Sigmoid colon (tissue), 7 donors: ENCODE data around the gene TNK2. TPM values are rescaled to one million over a fixed set of nuclear protein-coding genes. Genes with fewer than 3 reads are reported as not detected.
"Not testable (repeated sequence)": the region's sequence is repeated elsewhere in the genome, so short reads cannot be mapped to it uniquely, and the experiment has no call there.

ENCODE experiments used
- DNase-seq: peaks from one replicate; pipeline ENCODE4 v3.0.0-alpha.2; 2019
- H3K27ac ChIP-seq, 4 donors: fragments of 200-600 bp; sonication (generic); one replicate each; pipeline ENCODE4 v1.5.1; 2016 to 2019; ENCODE audit warnings: mild to moderate bottlenecking in 1 of 4
- H3K27me3 ChIP-seq, 3 donors: fragments of 200-600 bp; sonication (generic); one replicate each; pipeline ENCODE4 v1.5.1; 2019; ENCODE audit warnings: mild to moderate bottlenecking in 1 of 3
- H3K36me3 ChIP-seq, 4 donors: fragments of 200-600 bp; sonication (generic); one replicate each; pipeline ENCODE4 v1.5.1; 2016 to 2019
- H3K4me1 ChIP-seq, 4 donors: fragments of 200-600 bp; sonication (generic); one replicate each; pipeline ENCODE4 v1.5.1; 2017 to 2019
- H3K4me3 ChIP-seq, 4 donors: fragments of 200-600 bp; sonication (generic); one replicate each; pipeline ENCODE4 v1.5.1; 2017 to 2019; ENCODE audit warnings: mild to moderate bottlenecking in 2 of 4, moderate library complexity in 1 of 4
- H3K9me3 ChIP-seq, 4 donors: fragments of 200-600 bp in 3 of 4; sonication (generic) in 3 of 4; one replicate each; pipeline versions ENCODE4 v1.5.1 to v1.6.1; 2013 to 2019
- CTCF ChIP-seq, 4 experiments: fragments of 450-650 bp in 3 of 4; fragments of 200-600 bp in 1 of 4; IDR thresholded peaks; one replicate each; pipeline ENCODE4 v1.5.1; 2016 to 2019; ENCODE audit warnings: antibody characterized with exemption in 4 of 4, mild to moderate bottlenecking in 3 of 4, moderate library complexity in 2 of 4
- EP300 ChIP-seq, 4 donors: sonication (generic); formaldehyde crosslinking; IDR thresholded peaks; one replicate each; pipeline ENCODE4 v1.6.1; 2017; ENCODE audit warnings: antibody characterized with exemption in 4 of 4
- POLR2A ChIP-seq, 2 donors: fragments of 450-650 bp; IDR thresholded peaks; one replicate each; pipeline ENCODE4 v1.6.1; 2016; ENCODE audit warnings: antibody characterized with exemption in 2 of 2, mild to moderate bottlenecking in 2 of 2, moderate library complexity in 2 of 2
- POLR2AphosphoS5 ChIP-seq, 4 donors: sonication (generic); formaldehyde crosslinking; IDR thresholded peaks; one replicate each; pipeline ENCODE4 v1.6.1; 2017; ENCODE audit warnings: antibody characterized with exemption in 4 of 4
- WGBS, 2 donors: extraction: QIAGEN DNeasy Blood & Tissue Kit; methylation state at CpG; one replicate each; pipeline ENCODE4 v1.1.7; 2013; 5-methylcytosine and 5-hydroxymethylcytosine counted together
- intact Hi-C: fragments of 100-400 bp; cut with DNase I; formaldehyde crosslinking; loops from one replicate; pipeline ENCODE4 v1.15.1; 2023
- polyA plus RNA-seq, 3 donors: library from polyadenylated mRNA; stranded (reverse); fragments of 200-250 nt; gene quantifications; one replicate each; pipeline ENCODE4 v1.2.3, GENCODE V29; 2013
- total RNA-seq, 4 donors: library from RNA; depleted of rRNA; stranded (reverse); fragments of >200 nt; gene quantifications; one replicate each; pipeline ENCODE4 v1.1.0, GENCODE V29; 2016
- donor health status: healthy with polysubstance abuse.
- donor health status: Bipolar disorder and iron deficiency.
- donor health status: healthy.

Gene TNK2
- total and polyA plus RNA-seq, 7 donors, result 8.4 to 44.0 (median 17.1) TPM

DNA sequence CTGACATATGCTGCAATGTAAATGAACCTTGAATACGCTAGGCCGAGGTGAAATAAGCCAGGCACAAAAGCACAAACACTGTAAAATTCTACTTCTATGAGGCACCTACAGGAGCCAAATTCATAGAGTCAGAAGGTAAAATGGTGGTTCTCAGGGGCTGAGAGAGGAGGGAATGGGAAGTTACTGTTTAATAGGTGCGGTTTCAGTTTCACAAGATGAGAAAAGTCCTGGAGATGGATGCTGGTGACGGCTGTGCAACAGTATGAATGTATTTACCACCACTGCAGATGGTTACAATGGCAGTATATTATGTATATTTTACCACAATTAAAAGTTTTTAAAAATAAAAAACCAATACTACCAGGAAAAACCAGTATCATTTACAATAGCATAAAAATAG, 4.0 kb downstream of the TNK2 start:
- Histone ChIP-seq H3K36me3 (no peaks in the 10 kb centered on the region), H3K27me3 (no peaks in the 10 kb centered on the region), H3K4me3 (no peak overlapping the region), H3K9me3 (no peaks in the 10 kb centered on the region), H3K27ac (no peak overlapping the region), H3K4me1 (peaks cover 0 to 43% (median 26%) of the 10 kb centered on the region in 4 donors)
- DNase-seq, result peak; percentile 18
- intact Hi-C loops, result no loop called here
- TF ChIP-seq POLR2AphosphoS5 (IDR thresholded peaks at IDR 0.05), result no peak
- 81 to 88% methylated on average over 4 of the region's 4 CpGs for WGBS, 2 donors

- intact Hi-C loops, result no loop called here
- peak; percentile 58 for DNase-seq
- TF ChIP-seq POLR2A (IDR thresholded peaks at IDR 0.05), result no peak
- no peak for TF ChIP-seq EP300 (IDR thresholded peaks at IDR 0.05)
- TF ChIP-seq CTCF (IDR thresholded peaks at IDR 0.05), result no peak
- TF ChIP-seq POLR2AphosphoS5 (IDR thresholded peaks at IDR 0.05), result no peak
- Histone ChIP-seq H3K27me3 (no peaks in the 10 kb centered on the region), H3K9me3 (no peaks in the 10 kb centered on the region), H3K4me1 (peaks cover 0 to 42% (median 26%) of the 10 kb centered on the region in 4 donors), H3K27ac (no peak overlapping the region), H3K36me3 (no peaks in the 10 kb centered on the region), H3K4me3 (no peak overlapping the region)
- WGBS, 2 donors, result 76 to 80% methylated on average over 6 of the region's 6 CpGs
Observed at GRCh38 chr3:195903950-195904290, 4.4 kb downstream of the TNK2 start.

DNA sequence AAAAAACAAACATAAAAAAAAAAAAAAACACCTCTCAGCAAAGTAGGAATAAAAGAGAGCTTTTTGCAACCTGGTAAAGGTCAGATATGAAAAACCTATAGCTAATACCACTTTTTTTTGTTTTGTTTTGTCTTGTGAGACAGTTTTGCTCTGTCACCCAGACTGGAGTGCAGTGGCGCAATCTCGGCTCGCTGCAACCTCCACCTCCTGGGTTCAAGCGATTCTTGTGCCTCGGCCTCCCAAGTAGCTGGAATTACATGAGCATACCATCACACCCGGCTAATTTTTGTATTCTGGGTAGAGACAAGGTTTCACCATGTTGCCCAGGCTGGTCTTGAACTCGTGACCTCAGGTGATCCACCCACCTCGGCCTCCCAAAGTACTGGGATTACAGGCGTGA, 5.7 kb downstream of the TNK2 start:
- H3K9me3 ChIP-seq, H3K36me3 ChIP-seq, H3K27ac ChIP-seq, H3K27me3 ChIP-seq, intact Hi-C loops, H3K4me3 ChIP-seq: not testable (repeated sequence)
- DNase-seq, result peak; percentile 25
- H3K4me1 ChIP-seq, result peaks cover 0 to 30% (median 16%) of the 10 kb centered on the region in 4 donors
- WGBS, 2 donors, result 88 to 94% methylated on average over 9 of the region's 9 CpGs

DNA sequence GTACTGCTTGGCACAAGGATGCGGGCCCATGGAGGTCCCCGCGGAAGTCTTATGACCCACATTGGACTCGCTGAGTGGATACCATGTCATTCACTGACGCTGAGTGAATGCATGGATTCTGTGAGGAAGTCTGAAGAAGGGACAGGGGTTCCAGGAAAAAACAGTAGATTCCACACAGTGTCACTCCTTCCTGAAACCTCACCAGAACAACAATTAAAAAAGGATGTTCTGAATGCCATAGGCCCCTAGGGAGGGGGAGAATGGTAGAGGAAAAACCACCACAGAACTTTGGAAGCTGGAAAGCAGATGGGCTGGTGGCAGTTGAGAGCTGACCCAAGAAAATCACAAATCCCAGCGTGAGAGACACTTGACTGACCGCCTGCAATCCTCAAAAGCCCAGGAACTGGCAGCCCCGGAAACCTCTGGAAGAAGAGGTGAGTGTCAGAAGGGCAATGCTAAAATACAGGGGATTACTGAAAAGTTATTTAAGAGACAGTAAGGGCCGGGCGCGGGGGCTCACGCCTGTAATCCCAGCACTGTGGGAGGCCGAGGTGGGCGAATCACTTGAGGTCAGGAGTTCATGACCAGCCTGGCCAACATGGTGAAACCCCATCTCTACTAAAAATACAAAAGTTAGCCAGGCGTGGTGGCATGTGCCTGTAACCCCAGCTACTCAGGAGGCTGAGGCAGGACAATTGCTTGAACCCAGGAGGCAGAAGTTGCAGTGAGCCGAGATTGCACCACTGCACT, 6.3 kb downstream of the TNK2 start:
- intact Hi-C loops, H3K9me3 ChIP-seq, H3K4me3 ChIP-seq, H3K27me3 ChIP-seq, H3K36me3 ChIP-seq: not testable (repeated sequence)
- DNase-seq, result peak; percentile 43
- 89 to 95% methylated on average over 16 of the region's 16 CpGs for WGBS, 2 donors
- Histone ChIP-seq H3K27ac (peak overlapping the region in 1 of 4 donors; percentile 64), H3K4me1 (peaks cover 0 to 28% (median 15%) of the 10 kb centered on the region in 4 donors)

DNA sequence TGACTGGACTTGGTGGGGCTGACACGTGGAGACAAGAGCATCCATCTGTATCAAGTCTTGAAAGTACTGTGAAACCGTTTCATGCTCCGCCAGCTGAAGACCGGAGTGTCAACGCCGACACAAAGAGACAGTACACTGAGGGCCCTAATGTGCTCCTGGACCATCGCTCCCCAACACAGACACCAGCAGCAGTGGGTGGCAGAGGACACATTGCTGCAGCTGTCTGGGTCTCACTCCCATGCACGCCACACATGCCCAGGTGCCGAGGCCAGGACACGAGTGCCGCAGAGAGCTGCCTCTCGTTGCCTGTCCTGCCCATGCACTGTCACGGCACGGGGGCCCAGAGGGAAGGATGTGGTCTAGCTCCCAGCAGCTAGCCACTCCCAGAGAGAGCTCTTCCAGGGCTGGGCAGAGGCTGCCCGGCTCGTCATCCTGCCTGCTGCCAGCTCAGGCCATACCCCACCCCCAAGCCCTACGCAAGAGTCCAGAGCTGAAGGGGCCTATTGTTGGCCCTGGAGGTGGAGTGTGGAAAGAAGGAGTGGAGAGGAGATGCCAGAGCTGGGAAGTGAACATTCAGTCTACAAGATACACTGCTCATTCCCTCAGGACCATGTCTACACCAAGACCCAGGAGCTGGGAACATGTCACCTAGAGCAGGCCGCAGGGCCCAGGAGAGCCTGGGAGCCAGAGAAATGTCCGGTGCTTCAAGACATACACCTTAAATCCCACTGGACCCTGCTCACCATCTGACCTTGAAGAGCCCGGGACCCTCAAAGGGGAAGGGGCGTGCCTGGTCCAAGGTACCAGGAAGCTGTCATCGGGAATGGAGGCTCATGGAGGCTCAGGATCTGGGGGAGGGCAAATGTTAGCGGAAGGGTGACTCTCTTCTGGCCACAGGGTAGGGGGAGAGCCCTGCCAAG, 7.7 kb downstream of the TNK2 start:
- Histone ChIP-seq H3K36me3 (no peaks in the 10 kb centered on the region), H3K4me3 (no peak overlapping the region), H3K27me3 (no peaks in the 10 kb centered on the region), H3K4me1 (peaks cover 0 to 31% (median 19%) of the 10 kb centered on the region in 4 donors), H3K9me3 (no peaks in the 10 kb centered on the region), H3K27ac (peak overlapping the region; percentile 26 to 64 (median 50))
- intact Hi-C loops, result no loop called here
- 63 to 84% methylated on average over 23 of the region's 23 CpGs for WGBS, 2 donors
- DNase-seq, result peak; percentile 80
- TF ChIP-seq CTCF (IDR thresholded peaks at IDR 0.05) (no peak), POLR2A (IDR thresholded peaks at IDR 0.05) (no peak), EP300 (IDR thresholded peaks at IDR 0.05) (no peak), POLR2AphosphoS5 (IDR thresholded peaks at IDR 0.05) (peak in 3 of 4 donors; percentile 57 to 73 (median 70))

- no peaks in the 10 kb centered on the region for H3K27me3 ChIP-seq
- H3K4me3 ChIP-seq, result no peak overlapping the region
- intact Hi-C loops, result no loop called here
- no peaks in the 10 kb centered on the region for H3K9me3 ChIP-seq
- peak; percentile 54 for DNase-seq
- WGBS, 2 donors, result 84 to 91% methylated on average over 15 of the region's 15 CpGs
- no peak for TF ChIP-seq EP300 (IDR thresholded peaks at IDR 0.05)
- no peak for TF ChIP-seq POLR2AphosphoS5 (IDR thresholded peaks at IDR 0.05)
- no peak for TF ChIP-seq CTCF (IDR thresholded peaks at IDR 0.05)
- TF ChIP-seq POLR2A (IDR thresholded peaks at IDR 0.05), result no peak
- peak overlapping the region; percentile 11 to 59 (median 43) for H3K27ac ChIP-seq
- H3K36me3 ChIP-seq, result no peaks in the 10 kb centered on the region
- peaks cover 0 to 39% (median 26%) of the 10 kb centered on the region in 4 donors for H3K4me1 ChIP-seq
Observed at GRCh38 chr3:195899701-195900435, 8.5 kb downstream of the TNK2 start.
